HG02759 (cell line): ENCODE data around the gene MICA.
"Not testable (repeated sequence)": the region's sequence is repeated elsewhere in the genome, so short reads cannot be mapped to it uniquely, and the experiment has no call there.

ENCODE experiments used
- ATAC-seq: cut with Tn5 transposase; IDR thresholded peaks from one replicate; pipeline ENCODE4 v1.9.1; 2021; ENCODE audit warnings: mild to moderate bottlenecking, moderate library complexity; ENCODE audit not compliant: unreplicated experiment

The MICA gene

GRCh38 chr6:31407699-31408098 is 4.3 kb downstream of the MICA start:
- no peak for ATAC-seq

GRCh38 chr6:31412506-31412905 is 9.1 kb downstream of the MICA start:
- ATAC-seq: no peak

- not testable (repeated sequence) for ATAC-seq
Measured at GRCh38 chr6:31414148-31414770, 10.9 kb downstream of the MICA start.

- ATAC-seq: no peak
Measured at GRCh38 chr6:31414771-31415265, 11.4 kb downstream of the MICA start.

GRCh38 chr6:31416394-31417014 is 13.1 kb downstream of the MICA start:
- ATAC-seq: no peak

- no peak for ATAC-seq
Measured at GRCh38 chr6:31418251-31418650, 14.9 kb downstream of the MICA start.

GRCh38 chr6:31419842-31420241 is 16.4 kb downstream of the MICA start:
- ATAC-seq: no peak

GRCh38 chr6:31420546-31420945 is 17.2 kb downstream of the MICA start:
- no peak for ATAC-seq

GRCh38 chr6:31422587-31422986 is 19.2 kb downstream of the MICA start:
- no peak for ATAC-seq

- ATAC-seq: no peak
Measured at GRCh38 chr6:31423550-31423949, 20.2 kb downstream of the MICA start.

GRCh38 chr6:31426395-31427354 is 23.3 kb downstream of the MICA start:
- ATAC-seq: no peak

- ATAC-seq: no peak
Measured at GRCh38 chr6:31430449-31430848, 27.1 kb downstream of the MICA start.

GRCh38 chr6:31435051-31435450 is 31.7 kb downstream of the MICA start:
- not testable (repeated sequence) for ATAC-seq

- no peak for ATAC-seq
Measured at GRCh38 chr6:31438222-31438621, 34.8 kb downstream of the MICA start.

- ATAC-seq: no peak
Measured at GRCh38 chr6:31438677-31439076, 35.3 kb downstream of the MICA start.

- no peak for ATAC-seq
Measured at GRCh38 chr6:31441365-31442267, 38.2 kb downstream of the MICA start.

GRCh38 chr6:31446481-31446880 is 43.1 kb downstream of the MICA start:
- no peak for ATAC-seq

GRCh38 chr6:31446999-31447789 is 43.8 kb downstream of the MICA start:
- ATAC-seq: not testable (repeated sequence)

- no peak for ATAC-seq
Measured at GRCh38 chr6:31450751-31451150, 47.4 kb downstream of the MICA start.

GRCh38 chr6:31452859-31453258 is 49.5 kb downstream of the MICA start:
- no peak for ATAC-seq
